Stimulated activated CD4-positive, alpha-beta T cell treated with anti-CD3 and anti-CD28 coated beads, Interleukin-2, amount 100 ng/mL, for 48 hours (primary cell): ENCODE measurements around the gene CYP4F3.
A peak's percentile ranks its signal among the peaks of the same experiment; 100 is the strongest.
"Not testable (repeated sequence)": the region's sequence is repeated elsewhere in the genome, so short reads cannot be mapped to it uniquely, and the experiment has no call there.

Experiments
- DNase-seq, 2 donors: peaks; one replicate each; pipeline ENCODE4 v3.0.0-alpha.2; 2020

The CYP4F3 gene

GRCh38 chr19:15640294-15640903 is at the start of gene CYP4F3:
Gene CYP4F3 (plus strand): TSS chr19:15640897. CDS start chr19:15641416, 519 bp downstream.
- DNase-seq = no peak

GRCh38 chr19:15591796-15592195 is 48.9 kb upstream of the CYP4F3 start:
- no peak for DNase-seq

GRCh38 chr19:15592506-15592905 is 48.2 kb upstream of the CYP4F3 start:
- DNase-seq = not testable (repeated sequence)

GRCh38 chr19:15593766-15594165 is 46.9 kb upstream of the CYP4F3 start:
- DNase-seq = not testable (repeated sequence)

DNA sequence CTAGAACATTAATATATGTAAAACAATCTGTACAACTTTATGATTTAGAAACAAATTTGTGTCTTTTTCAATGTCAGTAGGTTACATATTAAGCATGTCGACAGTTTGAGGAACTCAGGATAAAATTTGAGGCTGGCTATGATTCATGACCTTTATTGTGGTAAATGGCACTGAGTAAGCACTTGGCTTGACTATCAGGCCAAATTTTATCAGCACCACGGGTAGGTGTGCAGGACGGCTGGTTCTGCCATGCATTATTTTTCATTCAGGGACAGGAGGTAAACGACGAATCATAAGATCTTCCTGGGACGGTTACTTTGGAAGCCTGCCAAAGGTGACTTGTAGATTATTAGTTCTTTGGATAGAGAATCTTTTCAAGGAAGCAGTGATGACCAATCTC is 45.6 kb upstream of the CYP4F3 start:
- no peak for DNase-seq

DNA sequence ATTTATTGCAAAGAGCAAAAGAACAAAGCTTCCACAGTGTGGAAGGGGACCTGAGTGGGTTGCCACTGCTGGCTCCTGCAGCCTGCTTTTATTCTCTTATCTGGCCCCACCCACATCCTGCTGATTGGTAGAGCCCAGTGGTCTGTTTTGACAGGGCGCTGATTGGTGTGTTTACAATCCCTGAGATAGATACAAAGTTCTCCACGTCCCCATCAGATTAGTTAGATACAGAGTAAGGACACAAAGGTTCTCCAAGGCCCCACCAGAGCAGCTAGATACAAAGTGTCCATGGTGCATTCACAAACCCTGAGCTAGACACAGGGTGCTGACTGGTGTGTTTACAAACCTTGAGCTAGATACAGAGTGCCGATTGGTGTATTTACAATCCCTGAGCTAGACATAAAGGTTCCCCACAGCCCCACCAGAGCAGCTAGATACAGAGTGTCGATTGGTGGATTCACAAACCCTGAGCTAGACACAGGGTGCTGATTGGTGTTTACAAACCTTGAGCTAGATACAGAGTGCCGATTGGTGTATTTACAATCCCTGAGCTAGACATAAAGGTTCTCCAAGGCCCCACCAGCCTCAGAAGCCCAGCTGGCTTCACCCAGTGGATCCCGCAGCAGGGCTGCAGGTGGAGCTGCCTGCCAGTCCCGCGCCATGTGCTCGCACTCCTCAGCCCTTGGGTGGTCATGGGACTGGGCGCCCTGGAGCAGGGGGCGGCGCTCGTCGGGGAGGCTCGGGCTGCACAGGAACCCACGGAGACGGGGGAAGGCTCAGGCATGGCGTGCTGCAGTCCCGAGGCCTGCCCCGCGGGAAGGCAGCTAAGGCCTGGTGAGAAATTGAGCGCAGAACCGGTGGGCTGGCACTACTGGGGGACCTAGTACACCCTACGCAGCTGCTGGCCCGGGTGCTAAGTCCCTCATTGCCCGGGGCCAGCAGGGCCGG is 32.4 kb upstream of the CYP4F3 start:
- not testable (repeated sequence) for DNase-seq

DNA sequence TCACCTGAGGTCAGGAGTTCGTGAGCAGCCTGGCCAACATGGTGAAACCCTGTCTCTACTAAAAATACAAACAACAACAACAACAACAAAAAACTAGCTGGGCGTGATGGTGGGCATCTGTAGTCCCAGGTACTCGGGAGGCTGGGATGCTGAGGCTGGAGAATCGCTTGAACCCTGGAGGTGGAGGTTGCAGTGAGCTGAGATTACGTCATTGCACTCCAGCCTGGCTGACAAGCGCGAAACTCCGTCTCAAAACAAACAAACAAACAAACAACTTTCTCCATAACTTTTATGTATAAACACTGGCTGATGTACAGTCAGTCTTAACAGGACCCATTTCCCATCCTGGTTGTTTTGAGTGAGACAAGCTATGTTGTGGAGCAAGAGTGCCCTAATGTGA is 31.4 kb upstream of the CYP4F3 start:
- no peak for DNase-seq

GRCh38 chr19:15612342-15612741 is 28.4 kb upstream of the CYP4F3 start:
- no peak for DNase-seq

DNA sequence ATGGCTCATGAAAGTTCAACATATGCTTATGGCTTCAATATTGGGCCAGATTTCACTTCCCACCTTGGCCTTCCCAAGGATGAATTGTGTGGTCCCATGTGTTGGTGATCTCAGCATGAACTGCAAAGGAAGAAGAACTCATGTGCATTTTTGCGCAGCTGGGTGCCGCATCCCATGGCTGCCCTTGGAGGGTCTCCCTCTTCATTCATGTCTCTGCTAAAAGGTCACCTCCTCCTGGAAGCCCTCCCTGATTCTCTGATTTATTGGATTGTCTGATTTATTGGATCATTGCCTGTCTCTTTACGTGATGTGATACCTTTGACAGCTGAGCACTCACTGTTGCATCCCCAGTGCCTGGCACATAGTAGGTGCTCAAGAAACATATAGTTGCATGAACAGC is 27.4 kb upstream of the CYP4F3 start:
- no peak for DNase-seq

DNA sequence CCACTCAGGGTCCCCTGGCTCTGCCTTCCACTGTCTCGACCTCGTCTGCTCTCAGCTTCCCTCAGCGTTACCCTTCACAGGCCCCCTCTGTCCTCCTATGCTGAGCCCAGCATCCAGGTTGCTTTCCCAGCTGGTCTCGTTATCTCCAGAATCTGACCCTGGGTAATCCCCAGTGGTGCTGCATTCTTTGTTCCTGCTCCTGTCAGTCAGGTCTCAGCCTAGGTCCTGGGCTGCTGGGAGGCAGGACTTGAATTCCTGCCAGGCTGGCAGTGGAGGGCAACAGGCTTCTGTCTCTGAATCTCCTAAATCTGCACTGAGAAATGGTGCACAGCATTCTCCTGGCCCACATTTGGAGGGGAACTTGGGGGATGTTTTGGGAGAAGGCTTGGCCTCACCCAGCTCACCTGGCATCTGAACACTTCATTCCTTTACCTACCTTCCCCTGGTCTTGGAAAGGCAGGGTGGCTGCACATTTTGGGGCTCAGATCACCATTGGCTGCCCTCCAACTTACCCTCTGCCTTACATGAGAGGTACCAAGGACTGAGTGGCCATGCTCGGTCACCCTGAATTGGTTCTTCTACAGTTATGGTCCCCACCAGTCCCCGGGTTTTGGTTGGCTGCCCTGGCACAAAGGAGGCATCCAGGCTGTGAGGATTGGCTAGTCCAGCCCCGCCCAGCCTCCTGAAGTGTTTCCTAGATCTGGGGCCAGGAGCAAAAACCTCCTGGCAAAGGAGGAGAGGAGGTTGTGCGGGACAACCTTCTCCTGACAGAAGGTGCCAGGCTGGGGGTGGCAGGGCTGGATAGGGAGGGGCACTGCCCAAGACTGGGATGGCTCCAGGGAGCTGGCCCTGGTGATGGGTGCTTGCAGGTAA is 26.0 kb upstream of the CYP4F3 start, which contains the start of gene CYP4F8:
Gene CYP4F8 (plus strand): TSS at position 712 of the 873 bp plus-strand sequence. CDS start 399 bp downstream, outside the sequence.
- DNase-seq = no peak

DNA sequence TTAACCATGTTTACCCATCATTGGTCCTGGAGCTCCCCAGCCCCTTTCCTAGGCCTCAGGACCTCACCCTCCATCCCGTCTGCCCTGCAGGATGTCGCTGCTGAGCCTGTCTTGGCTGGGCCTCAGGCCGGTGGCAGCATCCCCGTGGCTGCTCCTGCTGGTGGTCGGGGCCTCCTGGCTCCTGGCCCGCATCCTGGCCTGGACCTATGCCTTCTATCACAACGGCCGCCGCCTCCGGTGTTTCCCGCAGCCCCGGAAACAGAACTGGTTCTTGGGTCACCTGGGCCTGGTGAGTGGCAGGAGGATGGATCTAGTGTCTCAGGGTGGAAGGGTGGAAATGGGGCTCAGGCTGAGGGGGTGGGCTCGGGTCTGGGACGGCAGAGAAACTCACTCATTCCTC is 25.2 kb upstream of the CYP4F3 start:
- DNase-seq = no peak

GRCh38 chr19:15616183-15616582 is 24.5 kb upstream of the CYP4F3 start:
- DNase-seq = no peak

- DNase-seq = no peak
These were observed 23.9 kb upstream of the CYP4F3 start for GRCh38 chr19:15616627-15617270.

GRCh38 chr19:15618321-15618720 is 22.4 kb upstream of the CYP4F3 start:
- DNase-seq = no peak

GRCh38 chr19:15621801-15622200 is 18.9 kb upstream of the CYP4F3 start:
- DNase-seq = no peak

DNA sequence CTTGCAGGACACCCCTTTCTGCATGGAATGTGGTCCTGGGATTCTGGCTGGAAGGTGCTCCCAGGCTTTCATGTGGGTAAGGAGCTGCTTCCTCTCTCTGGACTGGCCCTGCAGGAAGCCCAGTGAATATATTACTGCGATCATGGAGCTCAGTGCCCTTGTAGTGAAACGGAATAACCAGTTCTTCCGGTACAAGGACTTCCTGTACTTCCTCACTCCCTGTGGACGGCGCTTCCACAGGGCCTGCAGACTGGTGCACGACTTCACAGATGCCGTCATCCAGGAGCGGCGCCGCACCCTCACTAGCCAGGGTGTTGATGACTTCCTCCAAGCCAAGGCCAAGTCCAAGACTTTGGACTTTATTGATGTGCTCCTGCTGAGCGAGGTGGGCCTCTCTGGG is 17.7 kb upstream of the CYP4F3 start:
- DNase-seq = no peak

GRCh38 chr19:15623711-15624318 is 16.9 kb upstream of the CYP4F3 start:
- no peak for DNase-seq

GRCh38 chr19:15628236-15629002 is 12.3 kb upstream of the CYP4F3 start:
- DNase-seq = no peak

DNA sequence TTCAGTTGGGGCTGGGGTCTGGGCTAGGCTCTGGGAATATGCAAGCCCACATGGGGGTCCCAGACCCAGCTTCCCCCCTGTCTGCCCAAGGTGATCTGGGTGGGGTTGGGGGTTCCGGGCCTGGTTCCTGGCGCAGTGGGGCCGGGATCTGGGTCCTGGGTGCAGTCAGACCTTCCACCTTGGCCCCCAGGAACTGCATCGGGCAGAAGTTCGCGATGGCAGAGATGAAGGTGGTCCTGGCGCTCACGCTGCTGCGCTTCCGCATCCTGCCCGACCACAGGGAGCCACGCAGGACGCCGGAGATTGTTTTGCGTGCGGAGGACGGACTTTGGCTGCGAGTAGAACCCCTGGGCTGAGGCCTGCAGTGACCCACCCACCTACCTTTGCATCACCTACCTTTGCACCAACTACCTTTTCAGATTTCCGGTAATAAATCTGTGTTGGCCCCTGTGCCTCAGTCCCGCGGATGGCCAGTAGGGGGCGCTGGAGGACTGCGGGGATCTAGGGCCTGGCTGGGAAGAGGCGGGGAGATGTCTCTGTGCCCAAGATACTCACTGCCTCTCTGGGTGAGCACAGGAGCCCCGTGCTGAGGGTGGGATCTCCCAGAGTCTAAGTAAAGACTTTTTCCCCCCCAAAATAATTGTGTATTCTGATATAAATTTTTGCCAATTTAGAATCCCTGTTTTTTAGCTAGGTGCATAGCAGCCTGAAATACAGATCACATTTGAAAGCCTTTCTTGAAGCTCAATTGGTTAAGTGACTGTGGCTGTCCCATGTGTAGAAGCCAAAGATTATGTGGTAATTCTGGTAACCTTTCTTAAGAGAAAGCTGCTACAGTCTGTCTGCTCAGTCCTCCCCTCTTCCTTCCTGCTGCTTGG is 11.5 kb upstream of the CYP4F3 start:
- peak; percentile 90 to 98 for DNase-seq

DNA sequence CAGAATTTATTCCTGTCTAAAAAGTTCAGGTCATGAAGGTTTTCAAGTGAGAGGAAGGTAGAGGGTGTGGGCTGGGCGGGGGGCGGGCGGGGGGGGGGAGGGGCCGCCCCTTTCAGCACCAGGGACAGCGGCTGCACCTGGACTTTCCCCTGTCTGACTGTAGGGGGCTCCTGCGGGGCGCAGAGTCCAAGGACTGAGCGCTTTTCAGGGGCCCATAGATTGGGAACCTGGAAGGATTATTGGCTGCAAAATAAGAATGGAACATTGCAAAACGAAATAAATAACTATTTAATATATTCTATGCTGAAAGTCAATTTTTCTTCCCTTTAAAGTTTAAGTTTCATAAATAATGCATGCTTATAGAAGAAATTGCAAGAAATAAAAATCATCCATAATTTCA is 8.9 kb upstream of the CYP4F3 start:
- DNase-seq = peak in 1 of 2 donors; percentile 32
